Measurements from ENCODE around the gene CFAP206.

The CFAP206 gene

DNA sequence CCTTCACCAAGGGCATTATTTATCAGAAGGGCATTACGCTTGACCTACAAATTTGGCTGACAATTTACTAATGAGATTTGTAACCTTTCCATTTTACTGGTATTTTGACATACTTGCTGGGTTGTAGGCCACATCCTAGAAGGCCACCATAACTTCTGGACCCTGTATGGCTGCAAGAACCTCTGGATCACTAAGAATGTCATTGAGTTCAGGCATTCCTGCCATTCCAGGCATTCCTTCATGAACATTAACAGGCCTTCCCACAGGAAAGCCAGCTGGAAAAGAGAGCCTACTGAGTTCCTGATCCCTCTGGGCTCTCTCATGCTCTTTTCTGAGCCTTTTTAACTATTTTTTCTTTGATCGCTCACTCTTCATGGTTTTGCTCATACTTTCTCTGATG lies 36.6 kb downstream of the CFAP206 start:
- TF ChIP-seq, protein P1, sequence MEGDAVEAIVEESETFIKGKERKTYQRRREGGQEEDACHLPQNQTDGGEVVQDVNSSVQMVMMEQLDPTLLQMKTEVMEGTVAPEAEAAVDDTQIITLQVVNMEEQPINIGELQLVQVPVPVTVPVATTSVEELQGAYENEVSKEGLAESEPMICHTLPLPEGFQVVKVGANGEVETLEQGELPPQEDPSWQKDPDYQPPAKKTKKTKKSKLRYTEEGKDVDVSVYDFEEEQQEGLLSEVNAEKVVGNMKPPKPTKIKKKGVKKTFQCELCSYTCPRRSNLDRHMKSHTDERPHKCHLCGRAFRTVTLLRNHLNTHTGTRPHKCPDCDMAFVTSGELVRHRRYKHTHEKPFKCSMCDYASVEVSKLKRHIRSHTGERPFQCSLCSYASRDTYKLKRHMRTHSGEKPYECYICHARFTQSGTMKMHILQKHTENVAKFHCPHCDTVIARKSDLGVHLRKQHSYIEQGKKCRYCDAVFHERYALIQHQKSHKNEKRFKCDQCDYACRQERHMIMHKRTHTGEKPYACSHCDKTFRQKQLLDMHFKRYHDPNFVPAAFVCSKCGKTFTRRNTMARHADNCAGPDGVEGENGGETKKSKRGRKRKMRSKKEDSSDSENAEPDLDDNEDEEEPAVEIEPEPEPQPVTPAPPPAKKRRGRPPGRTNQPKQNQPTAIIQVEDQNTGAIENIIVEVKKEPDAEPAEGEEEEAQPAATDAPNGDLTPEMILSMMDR (IDR thresholded peaks at IDR 0.05; ENCODE audit: low read depth, low read length): no peak
- DNase-seq (ENCODE audit: extremely low read depth, low read depth): no peak

DNA sequence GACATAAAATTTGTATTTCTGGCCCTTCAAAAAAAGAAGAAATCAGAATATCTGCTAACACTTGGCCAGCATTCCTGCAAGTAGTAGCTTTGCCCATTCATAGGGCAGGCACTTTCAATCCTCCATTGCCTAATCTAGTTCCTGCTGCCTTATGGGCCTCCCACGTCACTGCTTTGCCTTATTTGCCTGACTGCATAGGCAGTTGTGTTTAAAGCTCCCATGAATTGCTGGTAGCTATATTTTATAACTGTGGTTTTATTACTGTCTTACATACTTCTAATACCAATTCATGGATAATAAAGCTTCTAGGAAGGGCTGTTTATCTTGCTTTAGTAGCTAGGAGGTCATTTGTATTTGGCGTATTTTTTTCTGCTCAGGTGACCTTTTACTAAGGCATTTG lies 57.3 kb downstream of the CFAP206 start:
- DNase-seq (ENCODE audit: extremely low read depth, low read depth): no peak
- TF ChIP-seq, protein P1 (IDR thresholded peaks at IDR 0.05; ENCODE audit: low read depth, low read length): no peak

DNA sequence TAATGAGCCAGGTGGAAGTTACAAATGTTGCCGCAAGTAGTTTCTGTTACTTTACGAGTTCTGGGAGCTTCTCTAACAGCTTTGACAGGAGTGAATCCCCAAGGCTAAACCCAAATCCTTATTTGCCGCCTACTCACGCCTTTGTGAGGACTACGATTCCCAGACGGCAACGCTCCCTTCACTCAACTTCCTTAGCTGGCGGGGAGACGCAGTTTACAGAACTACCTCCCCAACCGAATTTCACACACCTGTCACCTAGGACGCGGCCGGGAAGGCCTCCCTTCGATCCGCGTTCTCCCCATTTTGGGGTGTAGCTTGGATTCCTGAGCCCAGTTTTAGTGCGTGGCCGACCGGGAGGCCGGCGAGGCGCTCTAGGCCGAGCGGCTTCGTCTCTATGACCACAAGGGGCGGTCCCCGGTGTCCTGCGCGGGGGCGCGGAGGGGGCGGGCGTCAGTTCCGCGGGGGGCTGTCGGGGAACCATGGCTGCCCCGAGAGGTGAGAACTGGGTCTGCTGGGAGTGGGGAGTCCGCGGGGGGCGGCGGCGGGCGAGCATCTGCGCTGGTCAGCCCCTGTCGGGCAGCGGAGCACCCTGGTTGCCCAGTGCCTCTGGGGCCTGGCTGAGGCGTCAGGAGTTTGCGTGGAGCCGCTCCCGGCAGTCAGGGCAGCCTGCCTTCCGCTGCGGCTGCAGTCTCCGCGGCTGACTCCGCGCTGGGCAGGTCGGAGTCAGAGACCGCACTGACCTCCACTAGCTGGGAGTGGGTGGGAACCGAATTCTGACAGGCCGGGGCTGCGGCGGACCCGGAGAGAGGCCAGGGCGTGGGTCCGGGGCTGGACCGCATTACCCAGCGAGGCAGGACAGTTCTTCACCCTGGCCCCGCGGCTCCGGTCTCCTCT lies 65.0 kb downstream of the CFAP206 start, which contains the start of gene SLC35A1:
TSS of gene SLC35A1 (plus strand) at position 450 of the 894 bp plus-strand sequence. CDS start at position 480, 30 bp downstream.
- peak; percentile 32 for DNase-seq (ENCODE audit: extremely low read depth, low read depth)
- TF ChIP-seq, protein P1 (IDR thresholded peaks at IDR 0.05; ENCODE audit: low read depth, low read length): no peak; the same call in 1 of the 2 replicates

DNA sequence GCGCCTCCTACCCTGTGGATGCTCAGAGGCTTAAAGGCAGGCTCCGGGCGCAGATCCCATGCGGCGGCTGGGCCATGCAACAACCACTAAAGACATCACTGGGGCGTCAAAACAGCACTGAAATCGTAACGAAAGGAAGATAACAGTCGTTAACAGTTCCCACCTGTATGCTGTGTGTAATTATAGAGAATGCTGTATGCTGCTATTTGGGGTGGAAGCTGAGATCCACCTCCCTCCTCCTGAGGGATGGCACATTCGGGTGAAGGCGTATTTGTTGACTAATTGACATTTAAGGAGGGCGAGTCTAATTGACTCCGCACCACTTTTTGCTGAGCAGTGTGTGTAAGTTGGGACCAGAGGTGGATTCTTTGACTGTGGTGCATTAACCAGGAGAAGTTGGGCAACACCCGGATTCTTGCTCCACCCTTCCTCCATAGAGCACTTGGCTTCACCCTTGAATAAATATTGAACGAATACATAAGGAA lies 65.7 kb downstream of the CFAP206 start:
- DNase-seq (ENCODE audit: extremely low read depth, low read depth): peak; percentile 11
- TF ChIP-seq, protein P1 (IDR thresholded peaks at IDR 0.05; ENCODE audit: low read depth, low read length): peak; percentile 9; the same call in 1 of the 2 replicates

DNA sequence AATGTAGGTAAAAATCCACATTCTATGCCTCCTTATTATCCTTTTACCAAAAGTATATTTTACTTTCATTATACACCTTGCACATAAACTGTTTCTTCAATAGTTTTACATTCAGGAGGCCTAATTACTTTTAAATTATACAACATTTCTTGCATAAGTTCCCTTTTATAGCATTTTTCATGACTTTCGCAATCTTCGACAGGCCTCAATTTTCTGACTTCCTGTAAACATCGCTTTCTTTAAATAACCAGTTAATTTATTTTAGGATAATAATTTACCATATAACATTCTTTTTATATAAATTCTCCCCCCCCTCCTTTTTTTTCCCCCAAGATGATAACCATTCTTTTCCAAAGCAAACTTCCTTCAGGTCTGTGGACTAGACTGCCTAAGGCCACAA lies 74.2 kb downstream of the CFAP206 start:
- no peak for DNase-seq (ENCODE audit: extremely low read depth, low read depth)
- TF ChIP-seq, protein P1 (IDR thresholded peaks at IDR 0.05; ENCODE audit: low read depth, low read length): no peak

DNA sequence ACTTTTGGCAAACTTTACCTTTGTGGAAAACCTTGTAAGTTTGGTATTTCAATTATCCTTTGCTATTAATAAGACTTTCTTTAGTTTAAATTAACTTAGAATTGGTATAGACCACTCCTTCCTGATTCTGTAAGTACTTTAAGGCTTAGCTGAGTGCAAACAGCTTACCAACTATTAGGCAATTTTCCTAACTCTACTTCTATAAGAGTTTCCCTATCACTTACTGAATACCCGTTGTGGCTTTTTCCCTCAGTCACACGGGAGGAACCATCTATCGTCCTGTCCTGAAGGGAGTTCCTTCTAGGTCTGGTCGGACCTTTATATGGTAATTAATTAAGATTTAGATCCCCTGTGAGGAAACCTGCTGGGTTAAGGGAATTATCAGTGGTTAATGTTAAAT lies 74.6 kb downstream of the CFAP206 start:
- DNase-seq (ENCODE audit: extremely low read depth, low read depth): no peak
- TF ChIP-seq, protein P1 (IDR thresholded peaks at IDR 0.05; ENCODE audit: low read depth, low read length): no peak

DNA sequence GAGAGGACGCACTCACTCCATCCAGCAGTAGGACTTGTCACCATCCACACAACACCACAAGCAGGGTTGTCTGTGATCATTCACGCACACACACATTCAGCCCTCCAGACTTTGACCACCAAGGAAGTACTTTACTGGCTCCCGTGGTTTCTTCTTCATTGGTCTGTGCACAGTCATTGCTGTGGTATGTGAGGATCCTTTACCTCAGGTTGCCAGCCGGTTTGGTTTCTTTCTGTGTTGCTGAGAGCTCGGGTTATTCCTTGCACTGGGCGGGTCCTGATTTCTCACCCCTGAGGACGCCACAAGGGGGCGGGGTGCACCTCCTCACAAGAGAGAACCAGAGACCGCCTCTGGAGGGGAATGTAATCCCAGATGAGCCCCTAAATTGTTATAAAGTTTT lies 76.2 kb downstream of the CFAP206 start:
- DNase-seq (ENCODE audit: extremely low read depth, low read depth): no peak
- TF ChIP-seq, protein P1 (IDR thresholded peaks at IDR 0.05; ENCODE audit: low read depth, low read length): no peak

All from AG09319 (cell line).